ENCODE results near the gene OR8S1. TPM values are rescaled to one million over a fixed set of nuclear protein-coding genes. Genes with fewer than 3 reads are reported as not detected.
"Not testable (repeated sequence)": the region's sequence is repeated elsewhere in the genome, so short reads cannot be mapped to it uniquely, and the experiment has no call there.

The OR8S1 gene
- total RNA-seq (2014; rRNA removed; shearing (Covaris generic)) = not detected in 2 replicates

DNA sequence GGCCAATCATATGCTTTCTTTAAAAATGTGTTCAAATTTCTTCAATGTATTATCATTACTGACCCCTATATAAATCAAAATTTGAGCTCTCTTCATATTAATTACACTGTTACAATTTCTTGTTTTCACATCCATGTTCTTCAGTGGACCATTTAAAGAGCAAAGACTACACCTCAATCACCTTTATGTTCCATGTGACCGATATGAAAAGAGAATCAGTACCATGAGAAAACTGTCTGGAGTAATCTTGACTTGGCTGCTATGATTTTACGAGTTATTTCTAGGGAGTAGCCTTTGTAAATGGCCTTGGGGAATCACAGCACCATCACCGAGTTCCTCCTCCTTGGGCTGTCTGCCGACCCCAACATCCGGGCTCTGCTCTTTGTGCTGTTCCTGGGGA lies at the start of gene OR8S1:
Gene OR8S1, plus strand, starts transcription at position 301 of the 400 bp plus-strand sequence. Its CDS starts 0 bp downstream, at position 301.
- no peak for DNase-seq (ENCODE audit: low spot score)

GRCh38 chr12:48482198-48482597 lies 43.2 kb upstream of the OR8S1 start, which contains the start of gene C12orf54:
Gene C12orf54, plus strand, starts transcription at chr12:48482498. Its CDS starts 799 bp downstream, at chr12:48483297.
- no peak for DNase-seq (ENCODE audit: low spot score)

DNA sequence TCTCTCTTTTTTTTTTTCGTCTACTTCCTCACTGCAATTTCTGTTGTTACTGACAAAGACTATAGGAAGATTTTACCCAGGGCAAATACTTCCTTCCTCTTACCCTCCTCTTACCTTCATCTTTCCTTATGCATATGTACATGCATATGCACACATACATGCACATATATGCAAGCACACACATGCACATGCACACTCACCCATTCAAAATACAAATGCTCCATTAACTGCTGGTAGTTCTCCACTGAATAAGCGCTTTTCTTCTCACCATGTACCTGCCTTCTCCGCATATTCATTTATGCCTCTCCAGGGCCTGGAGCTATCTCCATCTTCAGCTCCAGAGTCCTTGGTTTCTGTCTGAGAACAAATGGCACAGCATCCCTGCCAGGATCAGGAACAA lies 42.5 kb upstream of the OR8S1 start:
- DNase-seq (ENCODE audit: low spot score) = no peak

GRCh38 chr12:48486261-48486660 lies 39.2 kb upstream of the OR8S1 start:
- DNase-seq (ENCODE audit: low spot score) = no peak

GRCh38 chr12:48486679-48487078 lies 38.8 kb upstream of the OR8S1 start:
- DNase-seq (ENCODE audit: low spot score) = no peak

GRCh38 chr12:48489012-48489411 lies 36.4 kb upstream of the OR8S1 start:
- DNase-seq (ENCODE audit: low spot score) = peak; percentile 52

- not testable (repeated sequence) for DNase-seq (ENCODE audit: low spot score)
These were observed 36.0 kb upstream of the OR8S1 start for GRCh38 chr12:48489456-48489855.

DNA sequence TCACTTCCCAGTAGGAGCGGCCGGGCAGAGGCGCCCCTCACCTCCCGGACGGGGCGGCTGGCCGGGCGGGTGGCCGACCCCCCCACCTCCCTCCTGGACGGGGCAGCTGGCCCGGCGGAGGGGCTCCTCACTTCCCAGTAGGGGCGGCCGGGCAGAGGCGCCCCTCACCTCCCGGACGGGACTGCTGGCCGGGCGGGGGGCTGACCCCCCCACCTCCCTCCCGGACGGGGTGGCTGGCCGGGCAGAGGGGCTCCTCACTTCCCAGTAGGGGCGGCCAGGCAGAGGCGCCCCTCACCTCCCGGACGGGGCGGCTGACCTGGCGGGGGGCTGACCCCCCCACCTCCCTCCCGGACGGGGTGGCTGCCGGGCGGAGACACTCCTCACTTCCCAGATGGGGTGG lies 25.2 kb upstream of the OR8S1 start:
- DNase-seq (ENCODE audit: low spot score) = not testable (repeated sequence)

DNA sequence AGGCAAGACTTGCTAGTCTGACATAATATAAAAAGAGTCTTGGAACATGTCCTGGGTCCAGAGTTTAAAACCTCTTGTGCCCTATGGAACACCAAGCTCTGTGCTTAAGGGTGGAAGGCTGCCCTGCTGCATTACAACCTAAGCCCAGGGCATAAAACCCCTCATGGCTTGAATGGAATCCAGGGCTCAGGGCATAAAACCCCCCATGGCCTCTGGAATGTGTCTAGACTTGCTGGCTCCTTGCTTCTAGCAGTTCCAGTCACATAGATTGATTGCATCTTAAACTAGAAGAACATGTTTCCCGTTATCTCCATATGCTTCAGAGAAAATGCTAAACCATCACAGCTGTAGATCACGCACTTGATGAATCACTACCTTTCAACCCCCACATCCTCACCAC lies 18.6 kb upstream of the OR8S1 start:
- not testable (repeated sequence) for DNase-seq (ENCODE audit: low spot score)

DNA sequence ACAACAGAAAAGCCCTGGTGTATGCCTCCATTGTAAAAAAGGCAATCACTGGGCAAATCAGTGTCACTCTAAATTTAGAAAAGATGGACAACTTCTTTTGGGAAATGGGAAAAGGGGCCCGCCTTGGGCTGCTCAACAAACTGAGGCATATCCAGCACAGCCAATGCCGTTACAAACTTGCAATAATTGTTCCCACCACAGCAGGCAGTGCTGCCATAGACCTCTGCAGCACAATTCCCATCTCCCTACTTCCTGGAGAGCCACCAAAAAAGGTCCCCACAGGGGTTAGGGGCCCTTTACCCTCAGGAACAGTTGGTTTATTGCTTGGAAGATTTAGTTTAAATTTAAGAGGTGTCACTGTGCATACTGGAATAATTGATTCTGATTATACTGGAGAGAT lies 16.4 kb upstream of the OR8S1 start:
- DNase-seq (ENCODE audit: low spot score) = no peak

- DNase-seq (ENCODE audit: low spot score) = no peak
These were observed 15.3 kb upstream of the OR8S1 start for GRCh38 chr12:48510111-48510510.

DNA sequence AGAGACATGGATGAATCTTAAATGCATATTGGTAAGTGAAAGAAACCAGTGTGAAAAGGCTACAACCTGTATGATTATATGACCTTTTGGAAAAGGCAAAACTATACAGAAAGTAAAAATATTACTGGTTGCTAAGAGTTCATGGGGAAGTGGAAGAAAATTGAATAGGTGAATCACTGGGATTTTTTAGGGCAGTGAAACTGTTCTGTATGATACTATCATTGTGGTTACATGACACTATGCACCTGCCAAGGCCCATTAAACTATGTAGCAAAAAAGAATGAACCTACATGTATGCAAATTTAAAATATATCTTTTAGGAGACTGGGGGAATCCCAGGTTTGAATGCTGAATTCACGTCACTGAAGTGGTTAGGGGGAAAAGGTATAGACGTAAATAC lies 12.6 kb upstream of the OR8S1 start:
- no peak for DNase-seq (ENCODE audit: low spot score)

DNA sequence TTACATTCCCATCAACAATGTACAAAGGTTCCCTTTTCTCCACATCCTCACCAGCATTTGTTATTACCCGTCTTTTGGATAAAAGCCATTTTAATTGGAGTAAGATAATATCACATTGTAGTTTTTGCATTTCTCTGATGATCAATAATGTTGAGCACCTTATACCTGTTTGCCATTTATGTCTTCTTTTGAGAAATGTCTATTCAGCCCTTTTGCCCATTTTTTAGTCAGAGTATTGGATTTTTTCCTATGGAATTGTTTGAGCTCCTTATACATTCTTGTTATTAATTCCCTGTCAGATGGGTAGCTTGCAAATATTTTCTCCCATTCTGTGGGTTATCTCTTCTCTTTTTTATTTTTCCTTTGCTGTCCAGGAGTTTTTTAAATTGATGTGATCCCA lies 10.7 kb upstream of the OR8S1 start:
- no peak for DNase-seq (ENCODE audit: low spot score)

DNA sequence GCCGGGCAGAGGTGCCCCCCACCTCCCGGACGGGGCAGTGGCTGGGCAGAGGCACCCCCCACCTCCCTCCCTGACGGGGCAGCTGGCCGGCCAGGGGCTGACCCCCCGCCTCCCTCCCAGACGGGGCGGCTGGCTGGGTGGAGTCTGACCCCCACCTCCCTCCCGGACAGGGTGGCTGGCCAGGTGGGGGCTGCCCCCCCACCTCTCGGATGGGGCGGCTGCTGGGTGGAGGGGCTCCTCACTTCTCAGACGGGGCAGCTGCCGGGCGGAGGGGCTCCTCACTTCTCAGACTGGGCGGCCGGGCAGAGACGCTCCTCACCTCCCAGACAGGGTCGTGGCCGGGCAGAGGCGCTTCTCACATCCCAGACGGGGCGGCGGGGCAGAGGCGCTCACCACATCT lies 5.1 kb upstream of the OR8S1 start:
- not testable (repeated sequence) for DNase-seq (ENCODE audit: low spot score)

GRCh38 chr12:48527891-48528670 lies 2.6 kb downstream of the OR8S1 start:
- DNase-seq (ENCODE audit: low spot score) = no peak

- no peak for DNase-seq (ENCODE audit: low spot score)
These were observed 7.2 kb downstream of the OR8S1 start for GRCh38 chr12:48532601-48533000.

DNA sequence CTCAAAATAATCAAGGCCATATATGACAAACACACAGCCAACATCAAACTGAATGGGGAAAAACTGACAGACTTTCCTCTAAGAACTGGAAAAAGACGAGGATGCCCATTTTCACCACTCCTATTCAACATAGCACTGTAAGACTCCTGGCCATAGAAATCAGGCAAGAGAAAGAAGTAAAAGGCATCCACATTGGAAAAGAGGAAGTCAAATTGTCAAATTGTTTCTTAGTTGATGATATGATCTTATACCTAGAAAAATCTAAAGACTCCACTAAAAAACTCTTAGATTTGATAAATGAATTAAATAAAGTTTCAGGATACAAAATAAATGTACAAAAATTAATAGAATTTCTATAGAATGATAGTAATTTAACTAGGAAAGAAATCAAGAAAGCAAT lies 11.2 kb downstream of the OR8S1 start:
- DNase-seq (ENCODE audit: low spot score) = no peak

DNA sequence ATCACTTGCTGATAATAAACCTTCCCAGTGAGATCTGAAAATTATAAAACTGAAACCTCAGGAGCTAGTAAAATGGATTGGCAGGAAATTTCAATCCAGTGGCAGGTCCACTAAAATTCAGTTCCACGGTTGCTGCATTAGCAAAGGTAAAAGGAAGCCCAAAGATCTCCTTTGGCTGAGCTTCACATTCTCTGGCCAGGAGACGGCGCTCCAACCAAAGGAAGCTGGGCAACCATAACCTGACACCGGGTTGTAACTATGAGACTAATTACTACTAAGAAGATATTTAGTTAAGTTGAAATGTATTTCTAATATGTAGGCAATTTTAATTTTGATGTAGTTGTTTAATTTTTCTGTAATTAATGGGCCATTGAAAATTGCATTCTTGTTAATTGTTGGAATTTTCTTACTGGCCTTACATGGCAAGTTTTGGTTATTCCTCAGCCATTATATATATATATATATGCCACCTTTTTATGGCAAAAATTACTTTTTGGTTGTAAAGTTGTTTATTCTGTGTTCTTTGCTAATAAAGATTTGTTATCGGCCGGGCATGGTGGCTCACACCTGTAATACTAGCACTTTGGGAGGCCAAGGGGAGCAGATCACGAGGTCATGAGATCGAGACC lies 17.0 kb downstream of the OR8S1 start:
- no peak for DNase-seq (ENCODE audit: low spot score)

GRCh38 chr12:48545833-48546469 lies 20.5 kb downstream of the OR8S1 start:
- DNase-seq (ENCODE audit: low spot score) = no peak

- DNase-seq (ENCODE audit: low spot score) = not testable (repeated sequence)
These were observed 21.6 kb downstream of the OR8S1 start for GRCh38 chr12:48547012-48547411.

- DNase-seq (ENCODE audit: low spot score) = not testable (repeated sequence)
These were observed 26.2 kb downstream of the OR8S1 start for GRCh38 chr12:48551636-48552035.

DNA sequence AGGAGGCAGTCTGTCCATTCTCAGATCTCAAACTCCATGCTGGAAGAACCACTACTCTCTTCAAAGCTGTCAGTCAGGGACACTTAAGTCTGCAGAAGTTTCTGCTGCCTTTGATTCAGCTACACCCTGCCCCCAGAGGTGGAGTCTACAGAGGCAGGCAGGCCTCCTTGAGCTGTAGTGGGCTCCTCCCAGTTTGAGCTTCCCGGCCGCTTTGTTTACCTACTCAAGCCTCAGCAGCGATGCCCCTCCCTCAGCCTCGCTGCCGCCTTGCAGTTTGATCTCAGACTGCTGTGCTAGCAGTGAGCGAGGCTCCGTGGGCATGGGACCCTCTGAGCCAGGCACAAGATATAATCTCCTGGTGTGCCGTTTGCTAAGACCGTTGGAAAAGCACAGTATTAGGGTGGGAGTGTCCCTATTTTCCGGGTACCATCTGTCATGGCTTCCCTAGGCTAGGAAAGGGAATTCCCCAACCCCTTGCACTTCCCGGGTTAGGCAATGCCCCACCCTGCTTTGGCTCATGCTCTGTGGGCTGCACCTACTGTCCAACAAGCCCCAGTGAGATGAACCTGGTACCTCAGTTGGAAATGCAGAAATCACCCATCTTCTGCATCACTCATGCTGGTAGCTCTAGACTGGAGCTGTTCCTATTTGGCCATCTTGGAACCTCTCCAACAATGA lies 28.4 kb downstream of the OR8S1 start:
- DNase-seq (ENCODE audit: low spot score) = not testable (repeated sequence)
